Ramos (cell line): ENCODE measurements around the gene ACAN.

Experiments
- in situ Hi-C: fragments of 300-500 bp; cut with MboI; formaldehyde crosslinking; loops from one replicate; pipeline ENCODE4 v1.14.3; 2022; ENCODE audit warnings: low sequenced_read_pairs; ENCODE audit not compliant: unreplicated experiment

ACAN gene

GRCh38 chr15:88839146-88839545 is 35.9 kb downstream of the ACAN start:
- in situ Hi-C loops = no loop called here

- in situ Hi-C loops = no loop called here
Measured at GRCh38 chr15:88839961-88840360, 36.7 kb downstream of the ACAN start.

GRCh38 chr15:88841236-88841635 is 38.0 kb downstream of the ACAN start:
- in situ Hi-C loops = no loop called here

GRCh38 chr15:88842156-88842555 is 38.9 kb downstream of the ACAN start:
- in situ Hi-C loops = no loop called here

- in situ Hi-C loops = no loop called here
Measured at GRCh38 chr15:88843334-88843733, 40.1 kb downstream of the ACAN start.

GRCh38 chr15:88844749-88845386 is 41.6 kb downstream of the ACAN start:
- in situ Hi-C loops = no loop called here

- in situ Hi-C loops = no loop called here
Measured at GRCh38 chr15:88845616-88846015, 42.4 kb downstream of the ACAN start.

- in situ Hi-C loops = no loop called here
Measured at GRCh38 chr15:88847144-88847543, 43.9 kb downstream of the ACAN start.

GRCh38 chr15:88848203-88848602 is 45.0 kb downstream of the ACAN start:
- in situ Hi-C loops = no loop called here

GRCh38 chr15:88849376-88850072 is 46.3 kb downstream of the ACAN start:
- in situ Hi-C loops = no loop called here

GRCh38 chr15:88852476-88852875 is 49.2 kb downstream of the ACAN start:
- in situ Hi-C loops = no loop called here

- in situ Hi-C loops = no loop called here
Measured at GRCh38 chr15:88858934-88859333, 55.7 kb downstream of the ACAN start.

- in situ Hi-C loops = no loop called here
Measured at GRCh38 chr15:88859550-88859949, 56.3 kb downstream of the ACAN start.

GRCh38 chr15:88860212-88860611 is 57.0 kb downstream of the ACAN start:
- in situ Hi-C loops = no loop called here

GRCh38 chr15:88863412-88863811 is 60.2 kb downstream of the ACAN start:
- in situ Hi-C loops = no loop called here

GRCh38 chr15:88864861-88865497 is 61.7 kb downstream of the ACAN start:
- in situ Hi-C loops = no loop called here

GRCh38 chr15:88865498-88866099 is 62.4 kb downstream of the ACAN start:
- in situ Hi-C loops = no loop called here

- in situ Hi-C loops = no loop called here
Measured at GRCh38 chr15:88866295-88866881, 63.2 kb downstream of the ACAN start.

GRCh38 chr15:88871313-88871712 is 68.1 kb downstream of the ACAN start:
- in situ Hi-C loops = no loop called here

- in situ Hi-C loops = no loop called here
Measured at GRCh38 chr15:88872106-88872505, 68.9 kb downstream of the ACAN start.

GRCh38 chr15:88872706-88873105 is 69.5 kb downstream of the ACAN start:
- in situ Hi-C loops = no loop called here
